ENCODE results near the gene FREY1.

The FREY1 gene

DNA sequence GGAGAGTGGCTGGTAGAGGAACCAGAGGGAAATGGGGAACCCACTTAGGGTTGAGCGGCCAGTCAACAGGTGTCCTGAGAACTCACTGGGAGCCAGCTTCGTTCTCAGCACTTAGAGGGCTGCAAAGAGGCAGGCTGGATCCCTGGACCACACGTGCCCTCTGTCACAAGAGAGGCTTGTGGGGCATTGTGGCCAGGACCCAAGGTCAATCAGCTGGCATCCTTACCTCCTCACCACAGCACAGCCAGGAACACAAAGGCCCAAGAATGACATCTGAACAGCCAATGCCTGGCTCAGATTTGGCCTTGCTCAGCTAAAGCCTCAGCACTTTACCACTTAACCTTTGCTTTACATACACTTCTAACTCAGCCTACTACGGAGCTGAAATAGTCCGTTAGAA lies 14.2 kb downstream of the FREY1 start:
- no peak for DNase-seq

DNA sequence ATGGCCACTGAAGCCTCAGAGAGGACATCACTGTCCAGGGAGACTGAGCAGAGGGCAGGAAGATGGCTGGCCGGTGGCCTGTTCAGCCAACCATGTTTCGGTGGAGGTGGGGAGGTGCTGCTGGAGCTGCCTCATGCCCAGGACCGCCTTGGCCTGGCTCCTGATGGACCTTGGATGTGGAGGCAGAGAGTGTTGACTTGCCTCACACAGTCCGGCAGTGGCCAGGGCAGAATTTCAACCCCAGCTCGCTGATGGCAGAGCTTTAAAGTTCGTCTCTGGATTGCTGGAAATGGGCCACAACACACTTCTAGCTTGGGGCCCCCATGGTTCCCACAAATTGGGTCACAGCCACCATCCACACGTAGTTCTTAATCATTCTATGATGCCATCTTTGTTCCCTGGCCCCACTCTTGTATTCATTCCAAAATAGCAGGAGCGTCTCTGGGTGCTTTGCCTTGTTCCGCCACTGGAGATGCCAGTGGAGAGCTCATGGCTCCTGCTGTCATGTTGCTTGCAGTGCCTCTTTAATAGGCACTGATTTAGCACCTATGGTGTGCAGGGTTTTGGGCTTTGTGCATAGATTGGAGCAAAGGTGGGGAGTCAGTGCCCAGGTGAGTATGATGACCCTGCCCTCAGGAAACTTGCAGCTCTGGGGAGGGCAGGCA lies 16.1 kb downstream of the FREY1 start:
- DNase-seq: no peak

DNA sequence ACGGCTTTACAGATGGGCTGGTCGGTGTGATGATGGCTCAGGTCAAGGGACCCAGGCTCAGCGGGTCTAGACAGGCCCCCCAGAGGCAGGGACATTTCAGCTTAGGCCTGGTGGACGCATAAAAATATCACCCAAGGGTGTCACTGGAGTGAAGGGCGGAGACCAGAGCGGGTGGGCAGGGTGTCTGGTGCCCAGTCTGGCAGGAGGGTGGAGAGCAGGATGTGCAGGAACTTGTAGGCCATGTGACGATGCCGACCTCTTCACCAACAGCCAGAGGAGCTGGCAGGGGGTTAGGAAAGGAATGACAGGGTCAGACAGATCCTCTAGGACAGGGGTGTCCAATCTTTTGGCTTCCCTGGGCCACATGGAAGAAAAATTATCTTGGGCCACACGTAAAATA lies 17.1 kb downstream of the FREY1 start:
- DNase-seq: no peak

DNA sequence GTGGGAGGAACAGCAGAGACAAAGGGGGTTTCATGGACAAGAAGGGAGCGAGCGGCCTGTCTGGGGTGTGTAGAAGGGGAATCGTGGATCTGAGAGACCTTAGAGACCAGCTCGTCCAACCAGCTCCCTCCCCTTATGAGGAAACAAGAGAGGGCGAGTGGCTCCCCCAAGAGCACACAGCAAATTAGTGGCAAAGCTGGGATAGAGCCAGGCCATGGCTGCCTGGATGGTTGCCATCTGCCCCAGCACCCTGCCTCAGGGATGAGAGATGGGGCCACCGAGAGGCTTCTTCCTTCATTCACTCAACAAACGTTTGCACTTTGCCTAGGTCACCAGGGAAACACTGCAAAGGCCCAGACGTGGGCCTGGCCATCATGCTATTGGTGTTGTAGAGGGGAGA lies 17.5 kb downstream of the FREY1 start:
- no peak for DNase-seq

DNA sequence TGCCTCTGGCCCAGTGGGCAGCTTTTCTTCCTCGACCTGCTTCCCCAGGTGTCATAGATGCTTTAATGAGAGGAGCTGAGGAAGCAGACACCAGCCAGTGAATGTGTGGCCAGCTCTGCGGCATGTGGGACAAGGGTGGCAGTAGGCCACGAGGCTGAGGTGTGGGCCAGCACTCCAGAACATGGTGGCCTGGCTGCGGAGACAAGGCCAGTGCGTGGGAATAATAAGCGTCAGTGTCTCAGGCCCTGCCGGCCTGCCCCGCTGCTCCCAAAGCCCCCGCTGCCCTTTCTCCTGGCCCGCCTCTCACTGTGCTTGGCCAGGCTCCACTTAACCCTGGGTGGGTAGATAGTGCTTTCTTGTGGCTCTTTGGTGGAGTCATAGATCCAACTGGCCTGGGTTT lies 19.5 kb downstream of the FREY1 start:
- DNase-seq: no peak

DNA sequence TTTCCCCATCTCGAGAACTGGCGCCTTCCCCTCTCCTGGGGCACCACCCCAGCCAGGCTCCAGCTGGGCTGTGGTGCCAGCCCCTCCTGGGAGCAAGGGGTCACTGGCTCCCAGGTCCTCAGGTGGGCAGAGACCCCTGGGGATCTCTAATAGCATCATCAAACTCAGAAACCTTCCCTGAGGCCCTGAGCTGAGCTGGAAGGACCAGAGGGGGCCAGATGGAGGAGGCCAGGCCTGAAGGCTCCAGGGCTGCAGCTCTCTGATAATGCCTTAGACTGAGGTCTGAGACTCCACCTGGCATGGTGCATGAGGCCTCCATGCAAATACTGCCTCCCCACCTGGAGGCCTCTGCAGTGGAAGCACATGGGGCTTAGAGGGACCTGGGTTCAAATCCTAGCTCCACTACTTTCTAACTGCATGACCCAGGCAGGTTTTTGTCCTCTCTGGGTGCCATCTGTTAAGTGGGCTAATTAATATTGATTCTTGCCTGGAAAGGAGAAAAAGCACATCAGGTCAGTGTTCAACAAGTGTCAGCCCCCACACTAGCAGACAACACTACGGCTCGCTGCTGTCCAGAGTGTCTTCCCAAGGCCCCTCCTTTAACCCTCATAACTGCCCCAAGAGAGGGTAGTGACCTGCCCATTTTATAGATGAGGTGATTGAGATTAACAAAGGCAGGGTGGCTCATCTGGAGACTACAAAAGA lies 20.1 kb downstream of the FREY1 start:
- no peak for DNase-seq

DNA sequence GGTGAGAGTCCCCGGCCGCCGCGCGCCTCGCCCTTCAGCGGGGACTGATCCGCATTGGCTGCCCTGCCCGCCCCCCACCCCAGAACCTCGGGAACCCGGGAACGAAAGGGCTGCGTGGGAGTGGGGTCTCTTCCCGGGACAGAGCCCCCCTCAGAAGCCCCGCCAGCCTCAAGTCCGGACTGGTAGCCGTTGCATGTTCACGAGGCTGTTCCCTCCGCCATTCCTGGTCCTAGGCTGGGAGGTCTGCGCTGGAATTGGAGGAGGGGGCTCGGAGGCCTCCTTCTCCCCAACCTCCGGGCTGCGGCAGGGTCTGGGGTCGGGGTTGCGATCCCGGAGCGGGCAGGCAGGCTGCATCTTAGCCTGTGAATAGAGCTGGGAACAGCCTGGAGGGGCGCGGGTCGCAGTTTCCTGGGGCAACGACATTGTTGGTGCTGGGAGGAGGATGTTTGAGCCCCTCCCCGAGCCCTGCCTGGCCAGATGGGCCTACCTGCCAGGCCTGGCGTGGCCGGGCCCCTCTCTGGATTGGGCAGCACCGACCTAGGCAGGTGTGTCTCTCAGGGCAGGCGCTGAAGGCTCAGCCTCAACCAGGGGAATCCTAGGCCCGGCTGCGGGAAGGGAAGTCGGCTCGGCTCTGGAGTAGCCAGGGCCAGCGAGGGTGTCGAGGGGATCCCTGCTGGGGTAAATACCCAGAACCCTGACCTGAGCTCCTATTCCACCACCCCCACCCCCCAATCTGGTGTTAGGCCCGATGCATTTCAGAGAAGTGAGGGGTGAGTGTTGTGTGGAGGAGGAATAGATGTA lies 20.9 kb downstream of the FREY1 start:
- DNase-seq: no peak

DNA sequence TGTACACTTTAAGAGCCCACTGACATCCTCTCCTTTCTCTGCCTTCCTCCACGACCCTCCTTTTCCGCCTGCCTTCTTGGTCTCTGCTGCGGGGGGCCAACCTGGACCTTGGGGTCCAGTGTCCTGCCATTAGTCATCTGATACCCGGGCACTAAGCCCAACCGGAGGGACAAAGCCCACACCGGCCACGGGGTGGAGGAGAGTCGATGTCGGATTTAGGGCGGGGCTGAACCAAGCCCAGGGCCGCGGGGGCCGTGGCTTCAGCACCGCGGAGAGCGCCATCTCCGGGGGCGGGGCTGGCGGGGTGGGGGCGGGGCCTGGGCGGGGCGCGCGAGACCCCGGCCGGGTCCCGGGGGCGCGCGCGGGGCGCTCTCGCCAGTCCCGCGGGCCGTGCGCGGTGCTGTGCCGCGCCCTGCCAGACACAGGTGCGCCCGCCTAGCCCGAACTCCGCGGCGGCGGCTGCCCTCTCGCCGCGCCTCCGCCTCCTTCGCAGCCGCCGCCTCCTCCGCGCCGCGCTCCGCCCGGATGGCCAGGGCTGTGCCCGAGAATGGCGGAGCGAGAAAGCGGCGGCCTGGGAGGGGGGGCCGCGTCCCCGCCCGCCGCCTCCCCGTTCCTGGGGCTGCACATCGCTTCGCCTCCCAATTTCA lies 21.7 kb downstream of the FREY1 start, which contains the start of gene MAPK8IP1:
TSS of gene MAPK8IP1 (plus strand) at position 378 of the 647 bp plus-strand sequence. CDS start at position 548, 170 bp downstream.
- peak; percentile 60 for DNase-seq

DNA sequence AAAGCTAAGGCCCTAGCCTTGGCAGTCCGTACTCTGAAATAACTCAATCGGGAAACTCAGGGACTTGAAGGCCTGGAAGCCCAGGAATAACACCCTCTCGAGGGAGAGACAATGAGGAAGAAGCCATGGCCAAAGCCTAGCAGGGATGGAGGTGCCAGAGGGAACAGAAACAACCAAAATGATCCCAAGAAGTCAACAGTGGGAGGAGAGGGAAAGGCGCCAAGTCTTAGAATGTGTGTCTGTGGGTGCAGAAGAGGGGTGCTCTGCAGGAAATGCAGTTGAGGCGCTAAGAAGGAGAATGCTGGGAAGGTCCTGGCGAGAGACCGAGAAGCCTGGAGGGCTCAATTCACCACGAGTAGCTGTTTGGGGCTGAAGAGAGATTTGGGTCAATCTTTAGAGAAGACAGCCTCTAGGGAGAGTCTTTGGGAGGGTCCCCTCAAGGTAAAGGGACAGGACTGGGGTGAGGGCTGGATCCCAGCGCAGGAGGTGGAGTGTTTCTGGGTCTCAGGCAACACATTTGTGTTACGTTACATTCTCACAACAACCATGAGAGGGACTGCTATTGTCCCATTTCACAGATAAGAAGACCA lies 22.4 kb downstream of the FREY1 start:
- no peak for DNase-seq

DNA sequence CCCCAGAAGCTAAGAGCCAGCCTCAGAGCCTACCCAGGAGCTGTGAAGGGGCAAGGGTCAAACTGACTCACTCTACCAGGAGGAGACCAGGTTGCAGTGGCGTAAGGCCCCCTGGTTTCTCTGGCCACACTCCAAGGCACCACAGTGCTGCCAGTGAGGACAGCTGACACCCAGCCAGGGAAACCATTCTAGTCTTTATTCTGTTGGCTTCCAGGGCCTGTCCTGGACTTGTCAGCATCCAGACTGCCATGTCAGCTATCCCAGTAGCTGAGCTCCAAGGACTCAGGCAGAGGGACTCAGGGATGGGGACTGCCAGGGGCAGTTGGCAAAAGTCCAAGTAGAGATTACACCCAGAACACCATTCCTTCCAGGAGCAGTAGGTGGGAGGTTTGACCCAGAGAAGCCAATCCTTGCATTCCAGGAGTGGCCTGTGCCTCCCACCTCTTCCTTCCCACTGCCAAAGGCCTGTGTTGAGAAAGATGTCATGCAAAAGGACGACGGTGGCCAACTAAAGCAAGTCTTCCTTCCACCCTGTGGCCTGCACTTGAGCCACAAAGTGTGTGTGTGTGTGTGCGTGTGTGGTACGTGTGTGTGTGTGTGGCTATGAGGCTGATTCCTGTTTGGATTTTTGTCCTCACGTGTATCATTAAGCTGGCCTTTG lies 25.2 kb downstream of the FREY1 start:
- DNase-seq: no peak

DNA sequence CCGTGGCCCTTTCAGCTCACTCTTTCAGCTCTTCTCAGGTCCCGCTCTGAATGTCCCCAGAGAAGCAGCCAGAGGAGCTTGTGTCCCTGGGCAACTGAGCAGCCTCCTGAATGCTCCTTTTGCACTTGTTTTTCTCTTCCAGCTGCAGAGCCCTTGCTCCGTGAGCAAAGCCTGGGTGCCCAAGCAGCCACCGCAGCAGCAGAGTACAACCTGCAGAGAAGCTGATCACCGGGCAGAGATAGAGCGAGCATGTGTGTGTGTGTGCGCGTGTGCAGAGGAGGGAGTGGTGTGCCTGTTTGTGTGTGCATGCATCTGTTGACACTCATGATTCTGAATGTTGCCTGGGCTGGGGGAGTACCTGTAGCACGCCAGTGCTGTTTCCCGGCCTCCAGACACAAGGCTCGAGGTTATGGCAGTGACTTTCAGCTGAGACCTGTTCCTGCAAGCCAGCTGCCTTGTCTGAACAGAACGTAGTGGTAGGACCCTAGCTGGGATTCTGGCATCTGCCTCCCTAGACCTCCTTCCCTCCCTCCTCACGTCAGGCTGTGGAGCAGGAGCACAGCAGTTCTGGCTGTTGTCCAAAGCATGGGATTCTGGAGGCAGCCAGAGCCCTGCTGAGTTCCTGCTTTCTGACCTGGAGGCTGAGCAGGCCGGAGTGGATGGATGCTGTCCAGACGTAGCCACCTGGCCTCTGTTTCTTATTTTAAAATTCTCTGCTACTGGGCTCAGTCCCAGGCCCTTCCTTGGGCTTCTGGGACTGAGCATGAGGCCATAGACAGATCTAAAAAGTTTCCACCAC lies 26.1 kb downstream of the FREY1 start:
- DNase-seq: no peak

DNA sequence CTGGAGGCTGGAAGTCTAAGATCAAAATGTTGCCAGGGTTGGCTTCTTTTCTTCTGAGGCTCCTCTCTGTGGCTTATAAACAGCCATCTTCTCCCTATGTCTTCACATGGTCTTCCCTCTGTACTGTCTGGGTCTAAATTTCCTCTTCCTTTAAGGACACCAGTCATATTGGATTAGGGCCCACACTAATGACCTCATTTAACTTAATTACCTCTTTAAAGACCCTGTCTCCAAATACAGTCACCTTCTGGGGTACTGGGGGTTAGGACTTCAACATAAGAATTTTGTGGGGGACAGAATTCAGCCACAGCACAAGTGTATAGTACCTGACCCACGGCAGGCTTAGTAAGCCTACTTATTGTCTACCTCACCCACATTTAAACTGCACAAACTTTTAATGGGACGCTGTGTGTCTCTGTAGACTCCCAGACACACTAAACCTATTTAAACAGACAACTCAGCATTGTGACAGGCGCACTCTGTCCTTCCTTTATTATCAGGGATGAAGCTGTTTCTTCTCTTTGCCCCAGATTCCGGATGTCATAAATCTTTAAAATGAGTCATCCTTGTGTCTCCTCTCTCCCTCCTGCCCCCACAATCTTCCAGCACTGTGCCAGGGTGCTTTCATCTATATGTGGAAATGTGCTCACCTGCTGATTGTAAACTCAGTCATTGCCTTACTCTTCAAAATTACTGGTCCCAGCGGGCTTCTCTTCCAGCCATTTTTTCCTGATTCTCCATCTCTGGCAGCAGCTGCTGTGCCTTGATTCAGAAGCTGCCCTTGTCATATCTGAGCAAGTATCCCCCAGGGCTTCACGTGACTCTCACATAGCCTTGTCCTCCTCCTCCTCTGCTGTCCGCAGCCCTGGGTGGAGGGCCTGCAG lies 27.0 kb downstream of the FREY1 start:
- no peak for DNase-seq

DNA sequence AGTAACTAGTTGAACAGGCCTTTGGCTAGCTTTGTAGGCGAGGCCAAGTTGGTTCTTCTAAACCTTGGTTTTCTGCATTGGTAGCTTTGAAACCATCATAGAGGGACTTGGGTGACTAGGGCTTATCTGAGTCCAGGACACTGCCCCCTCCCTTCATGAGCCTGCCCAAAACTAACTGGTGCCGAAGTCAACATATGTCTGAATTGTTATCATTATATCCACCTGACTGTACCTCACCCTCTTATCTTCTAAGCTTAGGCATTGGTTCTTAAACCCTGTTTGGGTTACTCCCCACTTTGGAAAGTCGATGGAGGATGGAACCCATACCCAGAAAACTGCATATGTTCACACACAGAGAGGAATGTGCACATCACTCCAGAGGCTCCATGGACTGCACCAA lies 29.2 kb downstream of the FREY1 start:
- DNase-seq: no peak

DNA sequence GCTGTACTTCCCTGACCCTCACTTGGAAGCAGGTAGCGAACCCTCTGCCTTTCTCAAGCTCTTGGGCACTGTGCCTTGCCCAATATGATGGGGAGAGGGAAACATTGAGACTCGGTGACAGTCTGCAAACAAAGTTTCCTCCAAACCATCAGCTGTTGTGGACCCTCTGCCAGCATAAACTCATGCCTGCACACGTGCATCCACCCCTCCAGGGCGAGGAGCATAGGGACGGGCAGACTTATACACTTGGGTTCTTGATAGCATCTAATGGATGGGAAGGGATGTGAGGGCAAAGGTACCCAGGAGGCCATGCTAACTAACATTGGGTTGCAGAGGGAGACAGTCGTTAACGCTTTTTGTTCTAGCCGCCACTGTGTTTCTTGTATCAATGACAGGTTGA lies 29.9 kb downstream of the FREY1 start:
- DNase-seq: no peak

DNA sequence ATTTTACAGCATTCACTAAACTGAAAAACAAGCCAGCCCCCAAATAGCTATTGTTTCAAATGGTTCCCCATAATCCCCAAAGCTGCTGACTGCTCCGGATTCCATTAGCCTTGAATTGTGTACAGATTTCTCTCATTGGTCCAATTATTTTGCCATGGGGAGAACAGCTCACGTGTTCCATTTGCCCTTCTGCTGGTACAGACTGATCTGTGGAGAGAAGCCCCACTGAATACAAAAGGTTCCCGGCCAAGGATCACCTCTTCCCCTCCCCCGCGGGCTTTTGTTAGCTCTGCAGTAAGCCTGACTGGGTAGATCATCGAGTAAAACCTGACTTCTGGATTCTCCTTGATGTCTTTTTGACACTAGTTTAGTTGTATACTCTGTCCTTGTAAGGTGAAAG lies 30.7 kb downstream of the FREY1 start:
- DNase-seq: no peak

DNA sequence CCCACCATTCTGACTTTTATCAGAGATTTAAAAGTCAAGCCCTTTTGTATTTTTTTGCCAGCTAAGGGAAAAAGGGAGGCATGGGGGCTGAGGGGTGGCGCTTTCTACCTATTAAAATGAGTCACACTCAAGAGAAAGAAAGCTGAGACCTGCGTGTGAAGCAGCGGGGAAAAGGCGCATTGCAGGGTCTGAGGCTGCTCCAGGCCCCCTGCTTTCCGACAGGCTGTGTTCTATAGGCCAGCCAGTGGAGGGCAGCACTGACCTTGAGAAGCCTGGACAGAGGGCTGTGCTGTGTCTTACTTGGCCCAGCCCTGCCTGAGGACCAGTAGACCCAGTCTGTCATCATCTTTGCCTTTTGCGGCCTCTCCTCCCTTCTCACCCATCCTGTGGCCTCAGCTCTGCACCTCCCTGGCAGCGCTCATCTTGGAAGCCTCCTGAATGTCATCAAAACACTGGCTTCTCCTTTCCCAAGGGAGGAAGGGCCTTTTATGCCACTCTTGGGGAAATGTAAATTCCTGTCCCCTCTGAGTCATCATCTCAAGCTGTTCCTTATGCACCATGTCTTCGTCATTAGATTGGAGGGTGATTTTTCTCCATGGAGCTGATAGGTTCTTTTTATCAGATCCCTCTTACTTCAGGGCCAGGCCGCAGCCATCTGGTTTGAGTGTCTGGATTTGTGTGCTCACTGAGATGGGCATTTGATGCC lies 34.3 kb downstream of the FREY1 start:
- DNase-seq: peak; percentile 16

DNA sequence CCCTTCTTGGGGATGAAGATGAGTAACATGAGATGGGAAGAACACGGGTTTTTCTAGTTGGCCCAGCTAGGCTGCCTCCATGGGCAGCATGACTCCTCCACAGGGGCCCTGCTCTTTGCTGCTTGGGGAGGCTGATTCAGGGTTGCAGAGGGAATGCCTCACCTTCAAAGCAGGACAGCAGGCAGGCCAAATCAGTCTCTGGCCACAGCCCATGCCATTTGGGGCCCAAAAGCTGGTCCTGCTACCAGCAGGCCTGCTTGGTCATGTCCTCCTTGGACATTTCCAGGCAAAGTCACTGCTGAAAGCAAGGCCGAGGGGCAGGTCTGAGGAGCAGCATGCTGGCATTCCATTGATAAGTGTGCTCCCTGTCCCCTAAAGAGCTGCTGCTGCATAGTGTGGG lies 35.4 kb downstream of the FREY1 start:
- no peak for DNase-seq

DNA sequence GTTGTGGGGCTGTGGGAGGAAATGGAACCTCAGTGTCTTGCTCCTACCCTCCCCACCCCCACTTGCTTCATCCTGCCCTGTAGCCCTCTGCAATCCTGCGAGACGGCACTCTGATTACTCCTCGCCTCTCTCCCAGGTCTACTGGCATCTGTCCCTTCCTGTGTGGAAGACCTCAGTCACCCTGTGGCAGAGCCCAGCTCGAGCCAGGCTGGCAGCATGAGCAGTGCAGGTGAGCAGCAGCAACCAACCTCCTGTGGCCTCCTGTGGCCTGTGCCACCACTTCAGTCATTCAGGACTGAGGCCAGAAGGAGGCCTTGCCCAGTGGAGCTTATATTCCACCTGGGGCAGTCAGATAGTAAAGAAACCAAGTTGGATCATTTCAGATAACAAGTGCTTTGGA lies 36.4 kb downstream of the FREY1 start:
- no peak for DNase-seq

DNA sequence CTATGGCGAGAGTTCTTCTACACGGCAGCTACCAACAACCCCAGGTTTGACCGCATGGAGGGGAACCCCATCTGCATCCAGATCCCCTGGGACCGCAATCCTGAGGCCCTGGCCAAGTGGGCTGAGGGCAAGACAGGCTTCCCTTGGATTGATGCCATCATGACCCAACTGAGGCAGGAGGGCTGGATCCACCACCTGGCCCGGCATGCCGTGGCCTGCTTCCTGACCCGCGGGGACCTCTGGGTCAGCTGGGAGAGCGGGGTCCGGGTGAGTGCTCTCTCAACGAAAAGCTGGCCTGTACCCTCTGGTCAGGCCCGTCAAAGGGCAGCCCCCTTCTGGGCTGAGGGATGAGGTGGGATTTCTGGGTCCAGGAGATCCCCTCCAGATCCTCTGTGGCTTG lies 37.5 kb downstream of the FREY1 start:
- DNase-seq: no peak

DNA sequence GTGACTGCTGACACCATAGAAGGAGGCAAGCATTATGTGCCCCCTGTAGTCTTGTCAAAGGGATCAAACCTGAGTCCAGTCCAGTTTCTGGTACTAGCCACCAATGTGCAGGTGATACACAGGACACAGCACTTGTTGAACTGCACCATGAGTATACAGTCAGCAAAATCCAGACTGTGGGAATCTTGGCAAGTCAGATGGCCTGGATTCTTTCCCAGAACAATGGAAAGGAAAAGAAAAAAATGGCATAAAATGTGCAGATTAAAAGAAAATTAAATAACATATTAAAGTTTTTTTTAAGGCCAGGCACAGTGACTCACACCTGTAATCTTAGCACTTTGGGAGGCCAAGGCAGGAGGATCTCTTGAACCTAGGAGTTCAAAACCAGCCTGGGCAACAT lies 43.0 kb downstream of the FREY1 start:
- no peak for DNase-seq
